ENCODE measurements around the gene CNGA3. TPM values are rescaled to one million over a fixed set of nuclear protein-coding genes. Genes with fewer than 3 reads are reported as not detected.

Gene CNGA3
- total and polyA plus RNA-seq, 12 donors, result 0.11 to 0.16 TPM; not detected in 10

DNA sequence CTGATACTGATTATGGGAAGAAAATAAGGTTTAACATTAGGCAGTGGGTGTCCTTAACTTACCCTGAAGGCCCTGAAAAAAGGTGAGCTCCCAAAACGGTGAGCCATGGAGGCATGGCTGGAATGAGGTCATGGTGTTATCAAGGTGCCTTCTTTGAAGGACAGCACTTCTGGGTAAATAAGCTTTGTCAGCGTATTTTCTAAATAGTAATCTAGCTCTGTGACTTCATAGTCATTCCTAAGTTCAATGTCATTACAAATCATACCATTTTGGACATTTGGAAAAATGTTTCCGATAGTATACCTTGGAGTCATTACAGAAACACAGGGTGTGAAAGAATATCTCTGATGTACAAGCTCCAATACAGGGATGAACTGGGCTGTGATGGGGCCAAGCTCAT, 35.2 kb upstream of the CNGA3 start:
- DNase-seq, result no peak
- no peak for ATAC-seq
- 69% methylated on average over 3 of the region's 3 CpGs for WGBS, 2 donors
- H3K27ac ChIP-seq, result no peak overlapping the region
- H3K27me3 ChIP-seq, result peaks cover 0 to 38% (median 14%) of the 10 kb centered on the region in 7 donors
- H3K4me1 ChIP-seq, result no peaks in the 10 kb centered on the region
- no peak overlapping the region for H3K4me3 ChIP-seq
- H3K36me3 ChIP-seq, result no peaks in the 10 kb centered on the region
- intact Hi-C loops (cut with DNase I), result no loop called here
- no peak for TF ChIP-seq CTCF (IDR thresholded peaks at IDR 0.05)
- no peaks in the 10 kb centered on the region for H3K9me3 ChIP-seq

DNA sequence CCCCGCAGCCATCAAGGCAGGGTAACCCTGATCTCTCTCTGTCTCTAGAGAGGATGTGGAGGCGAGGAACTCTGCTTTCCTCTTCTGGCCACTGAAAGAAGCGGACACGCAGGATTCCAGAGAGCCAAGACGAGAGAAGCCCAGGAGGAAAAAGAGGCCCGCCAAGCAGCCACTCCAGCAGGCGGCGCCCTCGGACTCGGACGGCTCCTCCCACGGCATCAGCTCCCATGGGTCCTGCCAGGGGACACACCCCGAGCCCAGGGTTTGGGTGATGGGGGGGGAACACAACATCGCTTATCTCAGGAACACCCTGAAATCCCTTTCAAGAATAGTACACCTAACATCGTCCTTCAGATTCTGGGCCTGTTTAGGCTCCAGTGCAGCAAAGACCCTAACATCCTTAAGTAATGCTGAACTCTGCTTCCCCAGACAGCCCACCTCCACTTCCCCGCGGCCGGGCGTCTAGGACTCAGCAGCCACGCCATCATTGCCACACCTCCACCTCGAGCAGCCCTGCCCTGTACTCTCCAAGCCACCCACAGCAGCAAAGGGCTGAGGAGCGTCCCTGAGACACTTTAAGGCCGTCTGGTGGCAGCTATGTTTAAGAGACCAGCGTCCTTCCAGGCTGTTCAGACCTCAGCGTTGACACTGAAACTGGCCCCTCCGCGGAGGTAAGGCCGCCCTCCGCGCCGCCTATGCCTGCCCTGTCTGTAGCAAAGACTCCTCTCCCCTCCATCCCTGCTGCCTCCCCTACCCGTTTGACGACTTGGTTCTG, 34.3 kb upstream of the CNGA3 start:
- TF ChIP-seq CTCF (IDR thresholded peaks at IDR 0.05), result no peak
- WGBS, 2 donors, result 70 to 74% methylated on average over 33 of the region's 33 CpGs
- no peaks in the 10 kb centered on the region for H3K9me3 ChIP-seq
- H3K4me1 ChIP-seq, result no peaks in the 10 kb centered on the region
- intact Hi-C loops (cut with DNase I), result no loop called here
- H3K4me3 ChIP-seq, result no peak overlapping the region
- peaks cover 0 to 38% (median 14%) of the 10 kb centered on the region in 7 donors for H3K27me3 ChIP-seq
- no peak for DNase-seq
- ATAC-seq, result no peak
- H3K27ac ChIP-seq, result no peak overlapping the region
- no peaks in the 10 kb centered on the region for H3K36me3 ChIP-seq

DNA sequence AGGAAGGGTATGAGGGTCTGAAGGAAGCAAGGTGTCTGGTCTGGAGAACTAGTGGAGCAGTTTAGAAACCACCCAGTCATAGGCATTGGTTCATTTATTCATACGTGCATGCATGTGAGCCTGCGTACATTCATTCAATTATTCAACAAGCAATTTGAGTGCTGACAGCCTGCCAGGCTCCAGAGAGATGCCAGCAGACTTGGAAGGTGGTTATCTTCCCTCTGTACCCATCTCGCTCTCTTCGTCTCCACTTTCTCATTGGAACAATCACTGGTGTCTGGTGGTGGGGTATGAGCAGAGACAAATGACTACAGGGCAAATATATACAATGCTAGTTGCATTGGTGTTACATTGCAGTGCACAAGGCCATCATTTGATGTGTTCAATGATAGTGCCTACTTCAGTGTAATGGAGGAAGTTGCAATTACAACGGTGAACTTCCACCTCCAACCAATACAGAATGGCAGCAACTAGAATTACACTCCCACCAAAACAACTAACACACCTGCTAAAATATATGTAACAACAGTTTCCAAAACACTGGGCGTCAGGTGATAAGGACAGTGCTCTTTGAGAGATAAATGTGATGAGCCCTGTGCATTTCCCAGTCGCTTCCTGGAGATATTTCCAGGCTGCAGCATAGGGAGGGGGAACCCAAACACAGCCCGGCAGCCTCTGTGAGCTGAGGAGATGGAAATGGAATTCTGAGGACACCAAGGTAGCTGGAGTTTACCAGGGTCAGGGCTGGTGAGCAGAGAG, 32.6 kb upstream of the CNGA3 start:
- ATAC-seq, result peak in 1 of 8 donors; percentile 41
- Histone ChIP-seq H3K9me3 (peaks cover 0 to 5% (median 0%) of the 10 kb centered on the region in 11 donors), H3K27me3 (peaks cover 0 to 24% (median 8%) of the 10 kb centered on the region in 7 donors), H3K4me3 (no peak overlapping the region), H3K36me3 (no peaks in the 10 kb centered on the region), H3K4me1 (no peaks in the 10 kb centered on the region), H3K27ac (no peak overlapping the region)
- intact Hi-C loops (cut with DNase I), result no loop called here
- no peak for TF ChIP-seq CTCF (IDR thresholded peaks at IDR 0.05)
- WGBS, 2 donors, result 57 to 61% methylated on average over 8 of the region's 8 CpGs
- DNase-seq, result no peak

DNA sequence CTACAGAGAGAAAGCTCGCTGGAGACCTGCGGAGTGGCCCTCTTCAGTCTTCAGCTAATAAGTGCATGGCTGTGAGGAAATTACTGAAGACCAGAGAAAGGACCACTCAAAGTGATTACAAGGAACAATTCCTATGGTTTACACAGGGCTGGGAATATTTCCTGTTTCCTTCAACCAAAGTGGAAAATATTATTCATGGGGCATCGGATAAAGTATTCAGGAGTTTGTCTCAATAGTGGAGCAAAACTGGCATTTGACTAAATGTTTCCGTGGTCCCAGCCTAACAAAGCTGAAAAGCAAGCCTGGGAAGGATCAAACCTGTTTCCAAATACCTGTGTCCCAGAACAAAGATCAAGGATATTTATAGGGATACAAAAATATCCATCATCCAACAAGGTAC, 32.0 kb upstream of the CNGA3 start:
- H3K4me1 ChIP-seq, result no peaks in the 10 kb centered on the region
- intact Hi-C loops (cut with DNase I), result no loop called here
- ATAC-seq (no peak), DNase-seq (no peak)
- H3K27ac ChIP-seq, result no peak overlapping the region
- H3K4me3 ChIP-seq, result no peak overlapping the region
- peaks cover 0 to 8% (median 0%) of the 10 kb centered on the region in 11 donors for H3K9me3 ChIP-seq
- H3K36me3 ChIP-seq, result no peaks in the 10 kb centered on the region
- WGBS, 2 donors, result 60 to 66% methylated on average over 4 of the region's 4 CpGs
- no peak for TF ChIP-seq CTCF (IDR thresholded peaks at IDR 0.05)
- H3K27me3 ChIP-seq, result peaks cover 0 to 18% (median 7%) of the 10 kb centered on the region in 7 donors
